ENCODE data around the gene SPTBN1. TPM values are rescaled to one million over a fixed set of nuclear protein-coding genes. Genes with fewer than 3 reads are reported as not detected.
A peak's percentile ranks its signal among the peaks of the same experiment; 100 is the strongest.

The SPTBN1 gene
- total and polyA plus RNA-seq, 2 of the 13 experiments (the other 11 are each of a cell fraction or from before 2014, with no cell fraction given): 123 to 299 TPM

GRCh38 chr2:54577035-54577434, 120.9 kb downstream of the SPTBN1 start (continued):
- TF ChIP-seq ZBTB40 (IDR thresholded peaks at IDR 0.05): no peak
- TF ChIP-seq ZBTB40 (CRISPR knock-in tag; IDR thresholded peaks at IDR 0.05): no peak
- no peak for TF ChIP-seq ZBTB4 (CRISPR knock-in tag; IDR thresholded peaks at IDR 0.05; ENCODE audit: borderline replicate concordance)
- no peak for TF ChIP-seq ZNF569 (CRISPR knock-in tag; IDR thresholded peaks at IDR 0.05; ENCODE audit: borderline replicate concordance)
- TF ChIP-seq ZNF30 (CRISPR knock-in tag; IDR thresholded peaks at IDR 0.05): no peak
- TF ChIP-seq ZNF383 (CRISPR knock-in tag; IDR thresholded peaks at IDR 0.05; ENCODE audit: borderline replicate concordance): no peak
- TF ChIP-seq RXRA (CRISPR knock-in tag; IDR thresholded peaks at IDR 0.05): no peak; the same call in 1 of the 2 replicates
- TF ChIP-seq DDIT3 (CRISPR knock-in tag; IDR thresholded peaks at IDR 0.05): no peak
- TF ChIP-seq RARA (CRISPR knock-in tag; IDR thresholded peaks at IDR 0.05): 0 out of 2 replicates have a peak, but pooled peaks have one; percentile 34
- TF ChIP-seq FOXC1 (CRISPR knock-in tag; IDR thresholded peaks at IDR 0.05; ENCODE audit: borderline replicate concordance): no peak
- TF ChIP-seq CCAR2 (optimal IDR thresholded peaks at IDR 0.05; ENCODE audit: low read depth, low read length): no peak
- TF ChIP-seq GLMP (CRISPR knock-in tag; IDR thresholded peaks at IDR 0.05; ENCODE audit: borderline replicate concordance): no peak
- no peak for TF ChIP-seq SMAD1 (CRISPR knock-in tag; IDR thresholded peaks at IDR 0.05; ENCODE audit: borderline replicate concordance, low read depth)
- TF ChIP-seq ZBTB3 (CRISPR knock-in tag; IDR thresholded peaks at IDR 0.05; ENCODE audit: borderline replicate concordance, low read depth): no peak
- no peak for TF ChIP-seq ZNF737 (CRISPR knock-in tag; IDR thresholded peaks at IDR 0.05; ENCODE audit: borderline replicate concordance)
- TF ChIP-seq ZNF563 (CRISPR knock-in tag; IDR thresholded peaks at IDR 0.05): no peak
- TF ChIP-seq MATR3 (CRISPR knock-in tag; IDR thresholded peaks at IDR 0.05): no peak
